ENCODE results near the gene PIGO. TPM values are rescaled to one million over a fixed set of nuclear protein-coding genes. Genes with fewer than 3 reads are reported as not detected.

The PIGO gene
- total and polyA plus RNA-seq, 2 of the 8 experiments (the other 6 are each of a cell fraction or from before 2014, with no cell fraction given) = 20.5 to 31.3 TPM

- TF ChIP-seq TAF7 (optimal IDR thresholded peaks at IDR 0.05; ENCODE audit: borderline replicate concordance, low read depth, low read length) = no peak
- TF ChIP-seq CHD2 (IDR thresholded peaks at IDR 0.05; ENCODE audit: low read length) = no peak
- TF ChIP-seq CBX8 (IDR thresholded peaks at IDR 0.05; ENCODE audit: borderline replicate concordance, low read depth, low read length) = no peak
- no peak for TF ChIP-seq RNF2 (IDR thresholded peaks at IDR 0.05; ENCODE audit: borderline replicate concordance, low read depth, low read length, missing control alignments, poor library complexity, severe bottlenecking)
- TF ChIP-seq TBP (IDR thresholded peaks at IDR 0.05; ENCODE audit: low read depth, low read length) = no peak
- no peak for TF ChIP-seq TCF12 (IDR thresholded peaks at IDR 0.05; ENCODE audit: low read depth, low read length)
- no peak for TF ChIP-seq EZH2 (IDR thresholded peaks at IDR 0.05; ENCODE audit: low read depth, low read length, severe bottlenecking)
- TF ChIP-seq RBBP5 (IDR thresholded peaks at IDR 0.05; ENCODE audit: borderline replicate concordance, low read depth, low read length) = no peak
- no peak for TF ChIP-seq CREB1 (IDR thresholded peaks at IDR 0.05)
These were observed 12.7 kb upstream of the PIGO start (continued) for GRCh38 chr9:35108946-35109575.
